ENCODE data around the gene LY6G6F. TPM values are rescaled to one million over a fixed set of nuclear protein-coding genes. Genes with fewer than 3 reads are reported as not detected.

The LY6G6F gene
- total RNA-seq, 1 donor from 2014 or later, result not detected

DNA sequence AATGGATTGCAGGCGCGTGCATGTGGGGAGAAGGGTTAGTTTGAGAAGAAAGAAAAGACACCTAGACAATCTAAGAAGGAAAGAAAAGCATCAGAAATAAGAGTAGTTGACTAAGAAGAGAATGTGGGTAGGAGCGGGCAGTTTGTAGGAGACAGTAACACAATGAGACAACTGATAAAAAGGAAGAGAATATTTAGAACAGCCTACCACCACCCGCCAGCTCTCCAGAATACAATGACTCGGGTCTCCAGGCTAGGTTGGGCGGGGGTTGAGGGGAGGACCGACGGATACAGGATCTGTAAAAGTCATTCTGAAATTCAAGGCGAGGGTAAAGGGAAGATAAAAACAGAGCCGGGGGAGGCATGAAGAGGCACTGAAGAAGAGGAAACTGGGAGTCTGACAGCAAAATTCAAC is 4.3 kb upstream of the LY6G6F start:
- TF ChIP-seq, protein P1, sequence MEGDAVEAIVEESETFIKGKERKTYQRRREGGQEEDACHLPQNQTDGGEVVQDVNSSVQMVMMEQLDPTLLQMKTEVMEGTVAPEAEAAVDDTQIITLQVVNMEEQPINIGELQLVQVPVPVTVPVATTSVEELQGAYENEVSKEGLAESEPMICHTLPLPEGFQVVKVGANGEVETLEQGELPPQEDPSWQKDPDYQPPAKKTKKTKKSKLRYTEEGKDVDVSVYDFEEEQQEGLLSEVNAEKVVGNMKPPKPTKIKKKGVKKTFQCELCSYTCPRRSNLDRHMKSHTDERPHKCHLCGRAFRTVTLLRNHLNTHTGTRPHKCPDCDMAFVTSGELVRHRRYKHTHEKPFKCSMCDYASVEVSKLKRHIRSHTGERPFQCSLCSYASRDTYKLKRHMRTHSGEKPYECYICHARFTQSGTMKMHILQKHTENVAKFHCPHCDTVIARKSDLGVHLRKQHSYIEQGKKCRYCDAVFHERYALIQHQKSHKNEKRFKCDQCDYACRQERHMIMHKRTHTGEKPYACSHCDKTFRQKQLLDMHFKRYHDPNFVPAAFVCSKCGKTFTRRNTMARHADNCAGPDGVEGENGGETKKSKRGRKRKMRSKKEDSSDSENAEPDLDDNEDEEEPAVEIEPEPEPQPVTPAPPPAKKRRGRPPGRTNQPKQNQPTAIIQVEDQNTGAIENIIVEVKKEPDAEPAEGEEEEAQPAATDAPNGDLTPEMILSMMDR (IDR thresholded peaks at IDR 0.05; ENCODE audit: insufficient read depth, low read depth, low read length), result no peak
- no peak for TF ChIP-seq EZH2 (IDR thresholded peaks at IDR 0.05; ENCODE audit: insufficient read depth, low read length)
- Histone ChIP-seq H3K79me2 (ENCODE audit: insufficient read depth, low read length) (peaks cover 38% of the 10 kb centered on the region), H3K4me1 (ENCODE audit: insufficient read depth, low read length) (peaks cover 18% of the 10 kb centered on the region), H4K20me1 (ENCODE audit: insufficient read depth, low read length) (peaks cover 28% of the 10 kb centered on the region), H3K4me2 (ENCODE audit: low read length) (peak overlapping the region; percentile 92), H2AFZ (ENCODE audit: low read depth, low read length) (peak overlapping the region; percentile 82), H3K27ac (ENCODE audit: low read depth, low read length) (peak overlapping the region; percentile 93), H3K9me3 (ENCODE audit: insufficient read depth, low read depth, low read length) (no peaks in the 10 kb centered on the region), H3K27me3 (ENCODE audit: insufficient read depth, low read length) (no peaks in the 10 kb centered on the region), H3K9ac (ENCODE audit: low read length) (peak overlapping the region; percentile 89), H3K36me3 (ENCODE audit: insufficient read depth, low read length) (peaks cover 5% of the 10 kb centered on the region), H3K4me3 (ENCODE audit: insufficient read depth, low read depth, low read length) (peak overlapping the region; percentile 89)
- Mint-ChIP-seq H3K36me3 (ENCODE audit: low read depth, unreplicated experiment) (peaks cover 4% of the 10 kb centered on the region), H3K4me1 (ENCODE audit: low read depth, unreplicated experiment) (peaks cover 16% of the 10 kb centered on the region), H3K27ac (ENCODE audit: unreplicated experiment) (peak overlapping the region; percentile 92), H3K9me3 (ENCODE audit: unreplicated experiment) (no peaks in the 10 kb centered on the region), H3K4me3 (ENCODE audit: unreplicated experiment) (peak overlapping the region; percentile 99), H3K27me3 (ENCODE audit: low read depth, unreplicated experiment) (peaks cover 4% of the 10 kb centered on the region)
- FAIRE-seq, result no peak
- peak; percentile 4 for DNase-seq (ENCODE audit: low read depth)

DNA sequence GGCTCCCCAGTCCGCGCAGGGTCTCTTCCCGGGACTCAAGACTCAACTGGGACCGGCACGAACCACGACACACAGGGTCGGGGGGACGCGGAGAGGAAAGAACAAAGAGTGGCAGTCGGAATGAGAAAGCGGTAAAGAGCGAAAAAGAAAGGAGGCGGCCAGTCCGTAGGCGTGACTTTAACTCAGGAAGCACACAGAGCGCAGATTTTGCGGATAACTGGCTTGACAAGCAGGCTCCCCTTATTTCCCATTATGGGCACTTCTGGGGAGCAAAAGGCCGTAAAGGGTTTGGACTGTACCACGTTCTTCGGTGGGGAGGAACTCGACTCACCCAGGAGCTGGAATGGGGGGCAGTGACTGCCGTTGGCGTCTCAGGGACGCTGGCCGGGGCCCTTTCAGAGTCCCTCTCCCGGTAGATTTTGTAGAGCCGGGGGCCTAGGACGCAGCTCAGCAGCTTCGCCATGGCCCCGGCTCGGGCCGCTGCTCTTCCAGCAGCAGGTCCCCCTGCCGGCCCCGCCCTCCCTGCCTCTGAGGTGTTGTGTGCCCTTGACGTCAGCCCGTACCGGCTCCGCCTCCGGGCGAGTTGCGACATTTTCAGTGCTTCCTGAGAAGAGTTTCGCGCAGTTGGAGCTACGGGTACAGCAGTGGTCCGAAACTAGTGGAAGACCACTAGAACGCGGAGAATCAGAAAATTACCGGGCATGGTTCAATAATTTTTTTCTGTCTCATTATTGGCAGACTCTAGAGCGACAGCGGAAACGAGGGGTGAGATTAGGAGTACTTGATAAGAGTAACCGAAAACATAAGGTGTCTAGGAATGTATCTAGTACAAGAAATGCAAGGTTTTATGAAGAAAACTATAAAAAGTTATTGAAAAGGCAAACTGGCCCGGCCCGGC is 3.6 kb upstream of the LY6G6F start, which contains the start of gene ABHD16A:
Gene ABHD16A (minus strand): TSS at position 506 of the 898 bp plus-strand sequence. CDS start 43 bp downstream, at position 463.
- H3K9ac ChIP-seq (ENCODE audit: low read length), result peak within 1 kb of the TSS; percentile 89
- peak; percentile 73 for FAIRE-seq

More for the DNA sequence above, 3.6 kb upstream of the LY6G6F start, which contains the start of gene ABHD16A:
- Histone ChIP-seq H2AFZ (ENCODE audit: low read depth, low read length) (peak within 1 kb of the TSS; percentile 82), H3K36me3 (ENCODE audit: insufficient read depth, low read length) (peaks cover 5% of the 10 kb centered on the region), H3K4me3 (ENCODE audit: insufficient read depth, low read depth, low read length) (peak within 1 kb of the TSS; percentile 89), H4K20me1 (ENCODE audit: insufficient read depth, low read length) (peaks cover 23% of the 10 kb centered on the region), H3K27ac (ENCODE audit: low read depth, low read length) (peak within 1 kb of the TSS; percentile 93), H3K9me3 (ENCODE audit: insufficient read depth, low read depth, low read length) (no peaks in the 10 kb centered on the region), H3K27me3 (ENCODE audit: insufficient read depth, low read length) (no peaks in the 10 kb centered on the region), H3K4me2 (ENCODE audit: low read length) (peak within 1 kb of the TSS; percentile 92), H3K4me1 (ENCODE audit: insufficient read depth, low read length) (peaks cover 18% of the 10 kb centered on the region), H3K79me2 (ENCODE audit: insufficient read depth, low read length) (peaks cover 36% of the 10 kb centered on the region)
- peak; percentile 96 for DNase-seq (ENCODE audit: low read depth)
- TF ChIP-seq, protein P1 (IDR thresholded peaks at IDR 0.05; ENCODE audit: insufficient read depth, low read depth, low read length), result no peak
- TF ChIP-seq EZH2 (IDR thresholded peaks at IDR 0.05; ENCODE audit: insufficient read depth, low read length), result no peak
- Mint-ChIP-seq H3K36me3 (ENCODE audit: low read depth, unreplicated experiment) (peaks cover 2% of the 10 kb centered on the region), H3K27ac (ENCODE audit: unreplicated experiment) (peak within 1 kb of the TSS; percentile 92), H3K4me1 (ENCODE audit: low read depth, unreplicated experiment) (peaks cover 12% of the 10 kb centered on the region), H3K9me3 (ENCODE audit: unreplicated experiment) (no peaks in the 10 kb centered on the region), H3K4me3 (ENCODE audit: unreplicated experiment) (peak within 1 kb of the TSS; percentile 99), H3K27me3 (ENCODE audit: low read depth, unreplicated experiment) (peaks cover 4% of the 10 kb centered on the region)

Measured in astrocyte (in vitro differentiated cells and primary cell).